GM19351 (cell line): ENCODE measurements around the gene NR2F1-AS1.

Experiments used
- ATAC-seq: cut with Tn5 transposase; IDR thresholded peaks from one replicate; pipeline ENCODE4 v1.9.1; 2021; ENCODE audit warnings: mild to moderate bottlenecking, moderate library complexity; ENCODE audit not compliant: unreplicated experiment

The NR2F1-AS1 gene

DNA sequence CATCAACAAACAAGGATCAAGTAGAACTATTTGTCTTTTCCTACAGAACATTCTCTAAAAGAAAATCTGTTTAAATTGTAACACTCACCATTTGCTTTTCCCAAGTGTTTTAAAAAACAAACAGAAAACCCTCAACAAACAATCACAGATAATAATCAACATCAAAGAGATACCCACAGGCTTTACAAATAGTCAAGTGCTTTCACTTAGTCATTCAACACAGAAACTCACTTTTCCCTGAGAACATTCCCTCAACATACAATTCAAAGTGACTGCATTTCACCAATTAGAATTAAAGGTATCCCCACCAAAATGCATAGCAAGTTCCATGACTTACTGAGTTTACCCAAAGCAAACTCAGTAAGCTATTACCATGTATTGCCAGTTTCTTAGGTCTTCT lies 144.9 kb downstream of the NR2F1-AS1 start:
- ATAC-seq: no peak

DNA sequence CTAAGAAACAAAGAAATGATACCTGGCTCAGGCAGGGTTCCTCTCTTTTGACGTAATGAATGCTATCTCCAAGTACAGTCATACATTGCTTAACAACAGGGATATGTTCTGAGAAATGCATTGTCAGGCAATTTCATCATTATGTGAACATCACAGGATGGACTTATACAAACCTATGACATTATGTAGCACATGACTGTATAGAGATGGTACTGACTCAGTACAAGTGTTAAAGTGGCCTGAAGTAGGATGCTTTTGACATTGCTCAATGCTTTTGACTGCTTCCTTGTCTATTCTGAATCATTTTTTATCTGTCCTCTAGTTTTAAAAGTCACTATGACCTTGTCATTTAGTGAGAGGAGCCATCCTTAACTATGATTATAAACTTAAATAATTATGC lies 147.6 kb downstream of the NR2F1-AS1 start:
- no peak for ATAC-seq

DNA sequence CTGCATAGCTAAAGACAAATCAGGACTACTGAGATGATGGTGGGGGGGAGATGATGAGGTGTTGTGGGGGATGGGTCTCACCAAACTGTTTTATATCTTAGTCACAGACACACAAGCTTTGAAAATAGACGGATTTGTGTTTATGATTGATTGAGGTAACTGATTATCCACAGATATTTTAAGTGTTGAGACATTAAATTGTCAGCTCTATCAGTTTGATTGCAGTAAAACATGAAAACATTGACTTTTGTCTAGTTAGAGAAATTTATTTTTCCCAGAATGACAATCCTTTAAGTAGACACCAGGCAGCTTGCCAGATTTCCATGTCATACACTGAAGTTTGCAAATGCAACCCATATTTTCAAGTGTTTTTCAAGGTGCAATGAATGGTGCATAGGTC lies 149.8 kb downstream of the NR2F1-AS1 start:
- no peak for ATAC-seq

DNA sequence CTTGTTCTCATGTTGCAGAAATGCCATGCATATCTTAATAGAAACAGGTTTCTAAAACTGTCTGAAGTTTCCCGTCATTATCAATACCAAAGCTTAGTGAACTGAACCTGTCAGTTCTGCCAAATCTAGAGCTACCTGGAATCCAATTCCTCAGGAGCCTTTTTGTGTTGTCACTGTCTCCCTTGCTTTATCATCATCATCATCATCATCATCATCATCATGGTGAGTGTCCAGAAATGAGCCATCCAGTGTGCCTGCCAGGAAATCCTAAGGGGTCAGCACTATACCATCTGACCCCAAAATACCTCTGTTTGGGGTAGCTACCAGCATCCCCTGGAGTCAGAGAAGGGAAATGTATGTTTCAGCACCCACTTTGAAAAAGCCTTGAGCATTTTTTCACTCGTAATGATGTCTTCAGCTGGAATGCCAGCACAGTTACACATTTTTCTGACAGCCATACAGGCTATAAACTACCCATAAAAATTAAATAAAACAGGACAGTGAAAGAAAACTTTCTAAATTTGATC lies 150.3 kb downstream of the NR2F1-AS1 start:
- no peak for ATAC-seq

DNA sequence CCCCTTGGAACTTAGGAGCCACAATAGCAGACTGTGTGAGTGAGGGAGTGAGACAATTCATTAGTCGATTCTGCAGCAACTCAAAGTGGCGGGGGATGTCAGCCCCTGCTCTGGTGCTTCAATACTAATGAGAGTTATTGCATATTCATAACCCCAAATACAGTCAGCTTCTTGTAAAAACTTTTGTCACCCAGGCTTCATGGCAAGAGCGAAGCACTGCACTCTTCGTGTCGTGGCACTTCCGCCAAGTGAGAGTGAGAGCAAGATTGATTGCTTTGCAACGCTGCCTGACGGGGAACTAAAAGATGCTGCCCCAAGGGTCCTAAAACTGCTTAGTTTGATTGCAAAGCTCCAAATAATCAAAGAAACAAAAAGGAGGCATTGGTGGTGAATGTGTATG lies 150.9 kb downstream of the NR2F1-AS1 start:
- no peak for ATAC-seq

DNA sequence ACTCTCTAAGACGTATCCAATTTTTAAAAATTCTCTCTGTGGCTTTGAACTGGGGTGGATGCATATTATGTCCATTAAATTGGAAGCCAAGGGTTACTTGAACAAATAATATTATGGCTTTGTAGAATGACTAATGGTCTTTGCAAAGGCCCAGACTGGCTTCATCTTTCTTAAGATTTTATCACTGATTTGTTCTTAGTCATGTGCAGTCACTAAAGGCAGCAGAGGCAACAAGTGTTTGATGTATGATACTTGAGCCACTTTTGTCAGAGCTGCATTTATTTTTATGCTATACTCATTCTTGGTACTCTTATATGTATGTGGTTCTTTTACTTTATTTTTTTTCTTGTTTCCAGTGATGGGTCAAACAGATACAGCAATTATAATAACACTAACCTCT lies 152.2 kb downstream of the NR2F1-AS1 start:
- no peak for ATAC-seq

DNA sequence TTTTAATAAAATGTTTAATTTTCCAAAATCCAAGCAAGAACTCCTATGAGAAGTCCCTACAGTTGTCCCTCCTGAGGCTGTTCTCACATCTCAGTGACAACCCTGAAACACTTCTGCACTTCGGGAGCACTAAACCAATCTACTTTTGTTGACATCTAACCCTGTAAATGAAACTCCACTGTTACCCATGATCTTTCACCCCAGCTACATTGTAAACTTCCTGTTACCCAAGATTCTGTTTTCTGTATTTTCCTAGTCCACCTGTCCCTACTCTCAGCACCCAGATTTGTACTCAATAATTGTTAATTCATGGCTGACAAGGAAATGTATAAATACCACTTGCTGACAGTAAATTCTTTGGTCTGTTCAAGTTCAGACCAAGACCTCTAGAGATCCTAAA lies 153.7 kb downstream of the NR2F1-AS1 start:
- ATAC-seq: no peak

DNA sequence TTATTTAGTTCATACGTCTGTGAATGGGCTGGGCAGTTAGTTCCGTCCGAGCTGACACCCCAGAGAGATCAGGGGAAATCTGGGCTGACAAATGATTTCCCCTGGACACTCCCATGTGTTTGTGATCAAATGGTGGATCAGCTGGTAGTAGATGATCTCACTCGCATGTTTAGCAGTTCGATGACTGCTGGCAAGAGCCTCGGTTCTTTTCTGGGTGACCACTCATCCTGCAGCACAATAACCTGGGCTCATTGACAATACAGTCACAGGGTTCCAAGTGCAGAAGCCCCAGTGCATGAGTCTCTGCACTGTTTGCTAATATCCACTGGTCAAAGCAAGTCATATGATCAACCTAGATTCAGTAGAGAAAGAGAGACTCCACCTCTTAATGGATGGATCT lies 155.9 kb downstream of the NR2F1-AS1 start:
- no peak for ATAC-seq

DNA sequence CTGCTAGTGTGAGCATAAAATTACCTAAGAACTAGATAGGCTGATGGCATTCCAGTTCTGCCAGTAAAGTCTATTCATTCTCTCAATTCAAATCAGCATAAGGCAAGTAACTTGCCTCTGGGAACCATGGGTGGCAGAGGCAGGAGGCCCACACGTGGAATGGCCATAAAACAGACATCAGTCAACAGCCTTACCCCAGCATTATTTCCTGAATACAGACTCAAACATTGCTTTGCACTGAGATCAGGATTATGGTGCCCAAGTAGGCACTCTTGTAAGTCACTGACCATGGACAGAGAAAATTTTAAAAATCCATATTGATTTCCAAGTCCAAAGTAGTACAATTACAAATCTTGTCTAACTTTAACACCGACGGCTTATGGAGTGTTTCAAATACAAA lies 157.7 kb downstream of the NR2F1-AS1 start:
- ATAC-seq: no peak

DNA sequence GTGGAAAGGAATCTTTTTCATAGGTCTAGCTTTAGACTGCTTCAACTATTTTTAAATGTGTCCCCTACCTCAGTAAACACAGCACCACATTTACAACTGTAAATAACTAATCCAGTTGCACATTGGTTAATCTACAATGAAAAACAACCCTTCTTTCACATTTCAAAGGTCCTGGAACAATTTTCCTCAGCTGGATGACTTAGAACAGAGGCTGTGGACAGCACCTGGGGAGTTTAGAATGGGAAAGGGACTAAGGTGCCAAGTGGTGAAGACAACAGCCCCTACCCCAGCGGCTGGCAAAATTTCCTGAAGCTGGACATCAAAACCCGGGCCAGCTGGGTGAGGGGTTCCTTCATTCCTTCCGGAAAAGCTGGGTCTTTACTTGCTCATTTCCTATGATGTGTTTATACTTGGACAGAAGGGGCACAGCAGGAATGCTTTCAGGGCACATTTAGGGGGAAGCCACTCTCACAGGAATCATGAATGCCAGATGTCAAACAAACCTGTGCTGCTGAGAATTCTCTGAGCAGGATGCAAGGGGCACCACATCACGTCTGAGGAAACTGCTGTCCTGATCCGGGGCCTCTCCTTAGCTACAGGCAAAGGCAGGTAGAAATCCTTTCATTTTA lies 158.3 kb downstream of the NR2F1-AS1 start:
- ATAC-seq: no peak

DNA sequence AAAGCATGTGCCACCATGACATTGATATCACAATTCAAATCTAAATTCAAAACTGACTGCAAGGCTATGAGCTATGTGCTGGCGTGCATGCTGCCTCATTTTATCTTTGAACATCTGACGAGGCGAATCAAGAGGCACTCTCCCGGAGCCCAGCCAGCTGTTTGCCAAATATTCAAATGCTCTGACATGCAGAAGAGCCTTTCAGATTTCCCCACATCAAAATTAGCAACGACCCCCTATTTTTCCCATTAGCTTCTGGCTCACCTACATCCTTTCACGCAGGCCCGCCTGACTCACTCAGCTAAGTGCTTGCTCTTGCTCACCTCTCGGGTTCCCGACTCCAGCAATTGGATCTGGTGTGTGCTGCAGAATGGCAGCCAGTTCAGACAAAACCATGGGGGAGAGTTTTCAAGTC lies 159.0 kb downstream of the NR2F1-AS1 start:
- ATAC-seq: no peak

DNA sequence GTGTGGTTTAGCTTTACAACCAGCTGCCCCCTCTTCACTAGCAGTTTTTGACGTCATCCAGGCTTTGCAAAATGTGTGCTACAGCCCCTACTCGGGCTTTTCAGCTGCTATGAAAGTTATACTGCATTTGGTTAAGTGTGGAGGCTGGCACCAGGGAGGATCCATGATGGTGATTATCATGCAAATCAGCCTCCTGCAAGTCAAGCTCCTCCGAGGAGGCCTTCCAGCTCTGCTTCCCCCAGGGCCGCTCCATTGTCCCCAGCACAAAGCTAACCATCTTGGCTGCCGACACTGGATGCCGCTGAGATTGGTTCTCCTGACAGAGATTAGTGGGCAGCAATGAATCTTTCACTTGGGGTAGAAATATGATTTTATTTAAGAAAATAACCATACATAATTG lies 159.6 kb downstream of the NR2F1-AS1 start:
- no peak for ATAC-seq

DNA sequence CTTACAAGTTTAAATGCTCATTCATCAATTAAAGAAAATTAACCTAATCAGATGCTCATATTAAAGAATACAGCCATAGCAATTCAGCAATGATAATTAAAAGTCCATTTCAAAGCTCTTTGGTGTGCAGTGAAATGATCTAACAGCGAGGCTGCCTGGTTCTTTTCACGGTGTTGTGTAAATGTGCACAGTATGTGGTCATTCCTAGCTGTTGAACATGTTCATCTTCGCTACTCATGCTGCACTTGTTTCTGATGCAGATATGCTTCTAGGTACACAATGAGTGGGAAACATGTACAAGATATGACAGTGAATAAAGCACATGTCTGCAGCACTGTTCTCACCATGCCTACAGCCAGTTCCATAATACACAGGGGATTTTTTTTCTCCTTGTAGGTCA lies 163.5 kb downstream of the NR2F1-AS1 start:
- ATAC-seq: no peak

DNA sequence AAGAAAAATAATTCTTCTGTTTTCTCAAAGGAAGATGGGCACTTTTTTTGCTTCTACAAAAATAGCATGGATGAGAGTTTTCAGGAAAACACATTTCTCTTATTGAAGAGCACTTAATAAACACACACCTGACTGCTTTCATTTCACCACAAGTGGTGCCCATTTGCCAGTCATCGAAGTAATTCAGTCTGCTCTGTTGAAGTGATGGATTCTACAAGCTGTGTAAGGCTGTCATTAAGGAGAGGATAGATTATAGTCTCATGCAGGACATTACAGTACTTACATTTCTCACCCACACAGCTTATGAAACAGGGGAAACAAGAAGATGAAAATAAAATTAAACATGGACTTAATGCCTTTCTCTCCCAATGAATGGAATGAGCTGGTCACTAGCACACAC lies 165.2 kb downstream of the NR2F1-AS1 start:
- ATAC-seq: no peak

DNA sequence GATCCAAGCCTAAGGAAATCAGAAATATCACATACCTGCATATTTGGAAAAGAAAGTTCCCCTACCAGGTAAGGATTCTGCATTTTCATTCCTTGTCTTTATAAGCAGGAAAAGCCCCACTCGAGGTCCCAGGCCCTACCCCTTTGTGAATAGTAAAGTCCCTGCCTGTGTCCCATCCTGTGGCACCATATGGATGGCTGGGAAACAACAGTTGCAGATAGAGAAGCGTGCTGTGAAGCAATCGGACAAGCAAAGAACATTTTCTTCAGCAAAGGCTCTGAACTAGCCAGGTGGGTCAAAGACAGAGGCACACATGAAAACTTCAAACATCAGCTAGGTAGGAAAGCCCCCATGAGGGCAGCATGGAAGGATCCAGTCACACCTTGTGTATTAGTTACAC lies 169.3 kb downstream of the NR2F1-AS1 start:
- no peak for ATAC-seq

DNA sequence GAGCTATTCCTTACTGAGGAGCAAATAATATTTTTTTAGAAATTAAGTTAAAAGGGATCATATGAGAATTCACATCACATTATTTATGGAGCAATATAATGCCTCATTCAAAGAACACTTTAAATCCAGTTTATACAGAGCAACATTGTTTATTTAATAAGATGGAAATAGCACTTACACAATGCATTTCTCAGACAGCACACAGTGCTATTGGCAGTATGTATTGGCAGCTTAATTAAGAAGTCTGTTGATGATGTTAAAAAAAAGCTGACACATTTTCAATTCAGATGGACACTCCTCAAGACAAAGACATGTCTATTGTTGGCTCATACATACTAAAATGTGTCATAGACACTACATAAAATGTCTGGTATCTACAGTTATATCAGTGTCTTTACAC lies 171.3 kb downstream of the NR2F1-AS1 start:
- ATAC-seq: no peak

DNA sequence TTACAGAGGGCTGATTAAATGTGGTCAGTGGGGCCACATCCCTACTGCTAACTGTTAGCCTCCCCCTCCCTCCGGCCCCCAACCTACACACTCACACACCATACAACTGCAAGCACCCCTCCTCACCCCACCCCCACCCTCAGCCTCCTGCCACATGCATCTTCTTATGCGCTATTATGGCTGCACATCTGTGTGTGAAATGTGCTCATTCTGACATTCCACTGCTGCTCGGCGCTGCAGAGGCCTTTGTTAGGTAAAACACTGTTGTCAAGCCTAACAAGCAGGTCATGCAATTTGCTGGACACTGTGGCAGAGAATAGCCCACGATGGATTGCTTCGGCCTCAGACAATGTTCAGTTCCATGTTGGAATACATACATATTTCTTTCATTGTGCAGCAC lies 173.6 kb downstream of the NR2F1-AS1 start:
- no peak for ATAC-seq

DNA sequence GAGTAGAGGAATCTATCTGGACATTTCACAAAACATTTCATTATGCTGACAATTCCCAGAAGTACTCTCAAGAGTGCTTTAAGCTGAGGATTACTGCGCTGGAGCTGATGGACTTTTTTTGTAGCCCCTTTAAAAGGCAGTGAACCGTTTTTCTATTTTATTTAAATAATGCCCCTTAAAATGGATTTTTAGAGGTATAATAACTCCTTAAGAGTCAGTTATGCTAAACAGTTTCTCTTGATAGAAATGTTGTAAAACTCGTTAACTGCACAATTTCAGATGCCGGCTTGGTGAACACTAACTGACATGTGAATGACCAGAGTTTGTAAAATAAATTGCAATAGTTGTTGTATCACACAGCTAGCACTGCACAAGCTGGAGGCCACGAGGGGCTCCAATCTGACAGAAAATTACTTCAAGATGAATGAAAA lies 174.0 kb downstream of the NR2F1-AS1 start:
- no peak for ATAC-seq

DNA sequence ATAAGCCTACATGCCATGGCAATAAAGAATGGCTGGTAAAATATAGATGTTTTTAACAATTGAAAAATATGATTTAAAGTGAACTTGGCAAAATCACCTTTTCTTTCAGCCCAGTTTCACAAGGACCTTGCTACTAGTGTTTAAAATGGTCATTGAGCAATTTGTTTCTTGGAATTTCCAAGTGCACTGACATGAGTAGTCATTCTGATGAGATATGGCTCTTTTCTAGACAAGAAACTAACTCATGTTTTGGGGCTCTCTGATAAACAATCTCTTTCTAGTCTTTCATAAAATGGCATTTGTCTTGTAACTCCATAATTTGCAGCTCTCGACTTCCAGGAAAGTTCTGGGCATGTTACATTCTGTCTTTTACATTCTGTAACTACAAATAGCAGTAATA lies 176.8 kb downstream of the NR2F1-AS1 start:
- ATAC-seq: no peak

DNA sequence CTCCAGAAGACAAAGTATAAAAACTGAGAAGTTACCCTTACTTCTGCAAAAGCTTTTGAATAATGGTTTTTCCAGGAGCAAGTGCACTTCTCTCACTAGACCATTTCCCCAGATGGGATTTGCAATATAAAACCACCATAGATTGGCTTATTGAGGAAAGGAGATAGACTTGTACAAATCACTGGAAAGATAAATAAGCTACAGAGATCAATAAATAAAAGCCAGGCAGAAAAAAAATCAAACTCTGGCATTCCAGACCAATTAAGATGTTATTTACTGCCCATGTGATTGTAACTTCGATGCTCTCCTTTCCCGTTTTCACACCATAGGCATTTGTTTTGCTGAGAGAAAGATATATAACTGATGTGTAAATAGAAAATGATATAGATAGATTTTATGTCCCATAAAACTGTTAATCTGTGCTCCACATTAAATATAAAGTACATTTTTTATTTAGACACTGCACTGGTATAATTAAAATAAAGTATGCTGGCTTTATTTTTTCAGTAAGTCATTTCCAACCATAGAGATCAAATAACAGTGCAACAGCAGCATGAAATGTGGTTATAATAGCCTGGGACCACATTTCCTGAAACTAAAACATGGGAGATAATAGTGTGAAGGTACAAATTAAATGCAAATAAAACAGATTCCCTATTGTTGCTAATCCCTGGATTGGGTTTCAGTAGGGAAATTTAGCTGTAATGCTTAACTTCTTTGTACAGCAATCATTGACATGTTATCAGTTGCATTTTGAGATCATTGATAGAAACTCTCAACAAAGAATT lies 177.7 kb downstream of the NR2F1-AS1 start:
- no peak for ATAC-seq

DNA sequence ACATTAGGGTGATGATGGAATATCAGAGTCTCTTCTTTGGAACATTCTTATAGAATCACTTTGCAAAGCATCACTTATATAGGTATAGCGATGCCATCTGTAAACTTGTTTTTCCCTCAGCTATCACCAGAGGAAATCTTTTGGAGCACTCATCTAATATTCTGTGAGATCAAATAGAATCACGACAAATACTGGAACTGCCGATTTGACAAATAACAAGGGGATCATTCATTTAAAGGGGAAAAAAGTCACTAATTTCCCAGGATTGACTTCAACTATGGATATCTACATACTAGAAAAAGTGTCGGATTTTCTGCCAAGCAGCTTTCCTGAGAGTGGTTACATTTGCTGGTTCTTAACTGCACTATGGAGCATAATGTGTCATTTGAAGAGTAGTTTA lies 178.6 kb downstream of the NR2F1-AS1 start:
- no peak for ATAC-seq

DNA sequence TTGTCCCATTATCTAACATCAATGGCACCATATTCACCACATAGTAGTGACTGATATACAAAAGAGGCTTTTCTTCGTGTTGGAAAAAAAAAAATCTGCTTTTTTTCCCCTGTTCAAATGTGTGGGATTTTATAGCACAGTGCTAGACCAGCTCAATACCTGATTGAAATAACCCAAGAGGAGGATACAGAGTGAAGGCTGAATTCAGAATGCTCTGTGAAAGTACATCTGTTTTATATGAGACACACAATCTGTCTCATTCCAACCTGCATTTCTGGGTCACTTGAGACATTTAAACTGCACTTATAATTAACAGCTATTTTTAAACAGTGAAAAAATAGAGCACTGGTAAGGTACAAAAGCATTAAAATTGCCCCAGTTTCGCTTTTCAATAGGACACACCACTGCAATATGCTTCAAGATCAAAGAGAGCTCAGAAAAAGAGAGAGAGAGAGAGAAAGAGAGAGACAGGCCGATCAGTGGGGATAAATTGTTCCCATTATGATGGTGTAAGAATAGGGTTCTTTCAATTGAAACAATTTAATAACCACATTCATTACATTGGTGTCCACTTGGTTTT lies 179.3 kb downstream of the NR2F1-AS1 start:
- ATAC-seq: no peak
